AG10803 (cell line): Measurements from ENCODE around the gene NUP62.

Source experiments
- DNase-seq: peaks from one replicate; pipeline ENCODE4 v3.0.0; 2010; ENCODE audit warnings: low read depth
- H3K4me3 ChIP-seq: 2 replicates; pipeline ENCODE4 v1.5.1; 2011; ENCODE audit warnings: mild to moderate bottlenecking, low read length, control low read depth
- CTCF ChIP-seq: conservative IDR thresholded peaks from 2 replicates; pipeline ENCODE4 v1.5.1; 2011; ENCODE audit warnings: mild to moderate bottlenecking, low read length, control low read depth, inconsistent platforms

The NUP62 gene

GRCh38 chr19:49861107-49861506 lies 68.2 kb downstream of the NUP62 start:
- no peak overlapping the region for H3K4me3 ChIP-seq
- no peak for DNase-seq
- no peak for TF ChIP-seq CTCF

GRCh38 chr19:49860336-49861102 lies 68.8 kb downstream of the NUP62 start:
- no peak overlapping the region for H3K4me3 ChIP-seq
- DNase-seq = no peak
- TF ChIP-seq CTCF = no peak

GRCh38 chr19:49859682-49860335 lies 69.5 kb downstream of the NUP62 start:
- TF ChIP-seq CTCF = no peak
- H3K4me3 ChIP-seq = no peak overlapping the region
- DNase-seq = no peak

- DNase-seq = no peak
- TF ChIP-seq CTCF = no peak
- H3K4me3 ChIP-seq = no peak overlapping the region
These were observed 71.0 kb downstream of the NUP62 start for GRCh38 chr19:49858088-49858985.

- H3K4me3 ChIP-seq = no peak overlapping the region
- no peak for DNase-seq
- no peak for TF ChIP-seq CTCF
These were observed 71.5 kb downstream of the NUP62 start for GRCh38 chr19:49857838-49858087.

GRCh38 chr19:49857061-49857837 lies 72.1 kb downstream of the NUP62 start:
- no peak for DNase-seq

More at GRCh38 chr19:49857061-49857837, 72.1 kb downstream of the NUP62 start:
- H3K4me3 ChIP-seq = no peak overlapping the region
- TF ChIP-seq CTCF = no peak
